Ascending aorta (tissue), 2 donors: ENCODE results near the gene FBXO36. TPM values are rescaled to one million over a fixed set of nuclear protein-coding genes. Genes with fewer than 3 reads are reported as not detected.

ENCODE experiments used
- DNase-seq, 2 donors: peaks; one replicate each; pipeline ENCODE4 v3.0.0-alpha.2; 2019; ENCODE audit warnings: low spot score in 2 of 2
- H3K27ac ChIP-seq, 2 donors: fragments of 200-600 bp; sonication (generic); one replicate each; pipeline ENCODE4 v1.5.1; 2016 to 2017; ENCODE audit warnings: mild to moderate bottlenecking in 1 of 2
- H3K27me3 ChIP-seq: fragments of 200-600 bp; sonication (generic); one replicate; pipeline ENCODE4 v1.5.1; 2017
- H3K36me3 ChIP-seq, 2 donors: fragments of 200-600 bp; sonication (generic); one replicate each; pipeline ENCODE4 v1.5.1; 2016
- H3K4me1 ChIP-seq, 2 donors: fragments of 200-600 bp; sonication (generic); one replicate each; pipeline ENCODE4 v1.5.1; 2016 to 2017; ENCODE audit warnings: mild to moderate bottlenecking in 1 of 2
- H3K4me3 ChIP-seq, 2 donors: fragments of 200-600 bp; sonication (generic); one replicate each; pipeline ENCODE4 v1.5.1; 2016 to 2017; ENCODE audit warnings: mild to moderate bottlenecking in 1 of 2
- H3K9me3 ChIP-seq, 2 donors: fragments of 200-600 bp; sonication (generic); one replicate each; pipeline ENCODE4 v1.5.1; 2016
- CTCF ChIP-seq, 3 experiments: fragments of 200-600 bp in 2 of 3; fragments of 450-650 bp in 1 of 3; sonication (generic) in 2 of 3; IDR thresholded peaks; one replicate each; pipeline ENCODE4 v1.5.1; 2016 to 2019; ENCODE audit warnings: antibody characterized with exemption in 3 of 3, mild to moderate bottlenecking in 1 of 3, moderate library complexity in 1 of 3
- intact Hi-C: fragments of 100-400 bp; cut with DNase I; formaldehyde crosslinking; loops from one replicate; pipeline ENCODE4 v1.15.1; 2023
- total RNA-seq: library from RNA; depleted of rRNA; stranded (reverse); fragments of >200 nt; gene quantifications from one replicate; pipeline ENCODE4 v1.1.0, GENCODE V29; 2016

Gene FBXO36
- total RNA-seq, 1 donor from 2014 or later, result 1.6 TPM

DNA sequence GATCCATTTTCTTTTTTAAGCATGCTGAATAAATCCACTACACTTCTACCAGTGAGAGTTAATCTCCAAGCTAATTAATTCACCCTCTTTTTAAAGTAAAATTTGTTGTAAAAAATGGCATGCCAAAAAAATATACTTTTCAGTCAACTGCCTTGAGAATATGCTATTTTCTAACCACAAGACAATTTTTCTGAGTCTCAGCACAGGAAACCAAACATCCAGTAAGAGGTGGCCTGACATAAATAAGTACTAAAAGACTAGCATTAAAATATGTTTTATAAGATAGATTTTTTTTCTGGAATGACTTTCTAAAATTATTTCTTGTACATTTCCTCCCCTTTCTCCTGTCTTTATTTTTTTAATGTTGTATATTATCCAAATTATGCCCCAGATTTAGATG lies 2.9 kb downstream of the FBXO36 start:
- Histone ChIP-seq H3K4me3 (no peak overlapping the region), H3K27me3 (no peaks in the 10 kb centered on the region), H3K27ac (no peak overlapping the region), H3K36me3 (no peaks in the 10 kb centered on the region), H3K9me3 (no peaks in the 10 kb centered on the region), H3K4me1 (no peaks in the 10 kb centered on the region)
- TF ChIP-seq CTCF (IDR thresholded peaks at IDR 0.05), result no peak
- no peak for DNase-seq
- intact Hi-C loops, result no loop called here

DNA sequence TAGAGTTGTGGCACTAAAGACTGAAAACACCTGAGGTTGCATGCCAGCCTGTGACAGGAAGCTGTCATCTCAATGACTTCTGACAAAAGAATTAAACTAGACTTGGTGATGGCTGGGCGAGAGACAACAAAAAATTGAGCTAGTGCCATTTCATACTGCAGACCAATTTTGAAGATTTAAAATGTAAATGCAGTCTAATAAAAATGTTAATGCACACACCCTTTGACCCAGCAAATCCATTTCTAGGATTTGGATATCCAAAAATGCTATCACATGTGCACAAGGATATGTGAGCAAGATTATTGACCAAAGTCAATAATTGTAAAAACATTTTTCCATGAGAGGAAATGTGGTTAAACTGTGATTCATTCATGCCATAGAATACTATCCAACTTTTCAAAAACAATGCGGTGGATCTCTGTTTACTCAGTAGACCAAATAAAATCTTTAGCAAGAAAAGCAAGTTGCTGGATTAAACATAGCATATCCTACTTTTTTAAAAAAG lies 5.6 kb downstream of the FBXO36 start:
- H3K4me1 ChIP-seq, result no peaks in the 10 kb centered on the region
- H3K36me3 ChIP-seq, result no peaks in the 10 kb centered on the region
- no peak for DNase-seq
- TF ChIP-seq CTCF (IDR thresholded peaks at IDR 0.05), result no peak
- no peaks in the 10 kb centered on the region for H3K27me3 ChIP-seq
- no peak overlapping the region for H3K27ac ChIP-seq
- intact Hi-C loops, result loop anchor here (1.0 kb wide), 1 partner anchor 10 kb away; no protein-coding TSS in a partner anchor
- no peaks in the 10 kb centered on the region for H3K9me3 ChIP-seq
- no peak overlapping the region for H3K4me3 ChIP-seq

DNA sequence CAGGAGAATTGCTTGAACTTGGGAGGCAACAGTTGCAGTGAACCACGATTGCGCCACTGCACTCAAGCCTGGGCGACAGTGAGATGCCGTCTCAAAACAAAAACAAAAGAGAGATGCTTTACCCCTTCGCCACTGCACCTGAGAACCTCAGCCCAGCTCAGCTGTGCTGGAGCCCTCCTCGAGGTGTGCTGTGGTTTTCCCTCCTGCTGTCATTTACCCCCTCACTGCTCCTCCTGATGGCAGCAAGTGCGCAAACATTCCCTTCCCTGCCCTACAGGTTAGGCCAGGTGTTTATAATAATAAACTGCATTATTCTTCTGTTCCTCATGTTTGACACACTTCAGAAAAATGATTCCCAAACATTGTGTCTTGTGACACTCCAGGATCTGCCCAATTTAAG lies 8.4 kb downstream of the FBXO36 start:
- TF ChIP-seq CTCF (IDR thresholded peaks at IDR 0.05), result no peak
- intact Hi-C loops, result no loop called here
- DNase-seq, result no peak
- H3K27me3 ChIP-seq, result no peaks in the 10 kb centered on the region
- no peak overlapping the region for H3K27ac ChIP-seq
- no peak overlapping the region for H3K4me3 ChIP-seq
- no peaks in the 10 kb centered on the region for H3K9me3 ChIP-seq
- H3K4me1 ChIP-seq, result no peaks in the 10 kb centered on the region
- no peaks in the 10 kb centered on the region for H3K36me3 ChIP-seq

DNA sequence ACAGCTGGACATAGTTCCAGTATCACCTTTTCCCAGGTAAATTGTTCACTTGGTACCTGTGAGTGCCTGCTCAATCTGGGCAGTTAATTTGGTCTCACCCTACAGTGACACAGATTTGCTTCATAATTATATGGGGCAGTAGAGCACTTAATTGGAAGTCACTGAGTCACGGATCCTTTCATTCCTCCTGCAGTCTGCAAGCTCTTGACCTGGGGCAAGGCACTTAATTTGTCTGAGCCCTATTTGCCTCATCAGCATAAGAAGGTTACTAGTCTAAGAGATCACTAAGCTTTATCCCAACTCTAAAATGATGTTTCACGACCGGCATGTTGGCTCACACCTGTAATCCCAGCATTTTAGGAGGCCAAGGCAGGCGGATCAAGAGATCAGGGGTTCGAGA lies 8.9 kb downstream of the FBXO36 start:
- no peak for DNase-seq
- no peaks in the 10 kb centered on the region for H3K9me3 ChIP-seq
- TF ChIP-seq CTCF (IDR thresholded peaks at IDR 0.05), result no peak
- no peaks in the 10 kb centered on the region for H3K36me3 ChIP-seq
- no peaks in the 10 kb centered on the region for H3K27me3 ChIP-seq
- intact Hi-C loops, result no loop called here
- H3K4me1 ChIP-seq, result no peaks in the 10 kb centered on the region
- no peak overlapping the region for H3K27ac ChIP-seq
- H3K4me3 ChIP-seq, result no peak overlapping the region

DNA sequence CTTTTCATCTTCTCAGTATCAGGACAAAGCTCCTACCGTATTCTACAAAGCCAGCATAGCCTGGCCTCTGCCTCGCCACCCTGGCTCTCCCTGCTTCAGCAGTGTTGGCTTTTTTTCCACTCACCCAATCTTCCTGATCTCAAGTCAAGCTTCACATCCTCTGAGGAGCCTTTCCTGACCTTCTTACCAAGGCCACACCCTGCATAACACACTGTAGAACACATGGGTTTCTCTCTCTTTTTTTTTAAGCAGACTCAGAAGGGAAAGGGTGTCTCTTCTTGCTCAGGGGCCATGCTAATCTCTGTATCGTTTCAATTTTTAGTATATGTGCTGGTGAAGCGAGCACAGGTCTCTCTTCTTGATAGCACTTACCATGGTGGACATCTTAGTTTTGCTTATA lies 15.2 kb downstream of the FBXO36 start:
- Histone ChIP-seq H3K27ac (no peak overlapping the region), H3K4me3 (no peak overlapping the region), H3K9me3 (no peaks in the 10 kb centered on the region), H3K36me3 (no peaks in the 10 kb centered on the region), H3K27me3 (no peaks in the 10 kb centered on the region), H3K4me1 (no peaks in the 10 kb centered on the region)
- intact Hi-C loops, result no loop called here
- TF ChIP-seq CTCF (IDR thresholded peaks at IDR 0.05), result no peak
- no peak for DNase-seq

DNA sequence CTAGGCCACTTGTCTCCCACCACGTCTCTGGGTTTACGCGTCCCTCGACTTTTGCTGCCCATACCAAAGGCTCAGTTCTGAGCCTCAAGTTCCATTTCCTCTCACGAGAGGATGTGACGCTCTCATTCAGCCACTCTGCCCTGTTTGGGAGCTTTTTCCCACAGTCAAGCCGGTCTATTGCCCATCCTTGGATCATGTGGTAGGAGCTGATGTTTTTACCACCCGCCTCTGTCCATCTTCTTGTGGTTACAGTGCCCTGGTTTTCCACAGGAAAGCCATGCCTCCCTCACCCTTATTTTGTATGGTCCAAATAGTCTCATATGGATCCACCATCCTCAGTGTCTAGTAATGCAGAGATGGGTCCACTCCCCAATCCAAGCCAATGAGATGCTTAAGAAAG lies 20.4 kb downstream of the FBXO36 start:
- Histone ChIP-seq H3K27me3 (no peaks in the 10 kb centered on the region), H3K9me3 (no peaks in the 10 kb centered on the region), H3K4me3 (no peak overlapping the region), H3K36me3 (no peaks in the 10 kb centered on the region), H3K27ac (no peak overlapping the region), H3K4me1 (no peaks in the 10 kb centered on the region)
- DNase-seq, result no peak
- no peak for TF ChIP-seq CTCF (IDR thresholded peaks at IDR 0.05)
- intact Hi-C loops, result no loop called here
